SJCRH30 (cell line): ENCODE results near the gene DNMBP. TPM values are rescaled to one million over a fixed set of nuclear protein-coding genes. Genes with fewer than 3 reads are reported as not detected.

ENCODE experiments used
- DNase-seq, 2 experiments: peaks; one replicate each; pipeline ENCODE4 v3.0.0-alpha.2; 2015 to 2020
- H3K27ac ChIP-seq: fragments of 250-450 bp; sonication (Bioruptor Pico); 2 replicates; pipeline ENCODE4 v1.5.1; 2020; ENCODE audit warnings: mild to moderate bottlenecking, moderate library complexity
- H3K27me3 ChIP-seq: fragments of 250-450 bp; sonication (Bioruptor Pico); 2 replicates; pipeline ENCODE4 v1.5.1; 2020; ENCODE audit warnings: mild to moderate bottlenecking, moderate library complexity
- H3K36me3 ChIP-seq: fragments of 250-450 bp; sonication (Bioruptor Pico); 2 replicates; pipeline ENCODE4 v1.5.1; 2020; ENCODE audit warnings: mild to moderate bottlenecking, moderate library complexity
- H3K4me1 ChIP-seq: fragments of 250-450 bp; sonication (Bioruptor Pico); 2 replicates; pipeline ENCODE4 v1.5.1; 2020; ENCODE audit warnings: mild to moderate bottlenecking, moderate library complexity
- H3K4me3 ChIP-seq: fragments of 250-450 bp; sonication (Bioruptor Pico); 2 replicates; pipeline ENCODE4 v1.5.1; 2020; ENCODE audit warnings: mild to moderate bottlenecking, moderate library complexity
- H3K9me3 ChIP-seq: fragments of 250-450 bp; sonication (Bioruptor Pico); replicated peaks from 2 replicates; pipeline ENCODE4 v1.5.1; 2020; ENCODE audit warnings: mild to moderate bottlenecking, moderate library complexity
- total RNA-seq: library from RNA; depleted of rRNA; stranded (reverse); fragments of >200 nt; shearing (Covaris generic); gene quantifications from 2 replicates; pipeline ENCODE4 v1.2.3, GENCODE V29; 2014; rRNA removed

The DNMBP gene, protein sequence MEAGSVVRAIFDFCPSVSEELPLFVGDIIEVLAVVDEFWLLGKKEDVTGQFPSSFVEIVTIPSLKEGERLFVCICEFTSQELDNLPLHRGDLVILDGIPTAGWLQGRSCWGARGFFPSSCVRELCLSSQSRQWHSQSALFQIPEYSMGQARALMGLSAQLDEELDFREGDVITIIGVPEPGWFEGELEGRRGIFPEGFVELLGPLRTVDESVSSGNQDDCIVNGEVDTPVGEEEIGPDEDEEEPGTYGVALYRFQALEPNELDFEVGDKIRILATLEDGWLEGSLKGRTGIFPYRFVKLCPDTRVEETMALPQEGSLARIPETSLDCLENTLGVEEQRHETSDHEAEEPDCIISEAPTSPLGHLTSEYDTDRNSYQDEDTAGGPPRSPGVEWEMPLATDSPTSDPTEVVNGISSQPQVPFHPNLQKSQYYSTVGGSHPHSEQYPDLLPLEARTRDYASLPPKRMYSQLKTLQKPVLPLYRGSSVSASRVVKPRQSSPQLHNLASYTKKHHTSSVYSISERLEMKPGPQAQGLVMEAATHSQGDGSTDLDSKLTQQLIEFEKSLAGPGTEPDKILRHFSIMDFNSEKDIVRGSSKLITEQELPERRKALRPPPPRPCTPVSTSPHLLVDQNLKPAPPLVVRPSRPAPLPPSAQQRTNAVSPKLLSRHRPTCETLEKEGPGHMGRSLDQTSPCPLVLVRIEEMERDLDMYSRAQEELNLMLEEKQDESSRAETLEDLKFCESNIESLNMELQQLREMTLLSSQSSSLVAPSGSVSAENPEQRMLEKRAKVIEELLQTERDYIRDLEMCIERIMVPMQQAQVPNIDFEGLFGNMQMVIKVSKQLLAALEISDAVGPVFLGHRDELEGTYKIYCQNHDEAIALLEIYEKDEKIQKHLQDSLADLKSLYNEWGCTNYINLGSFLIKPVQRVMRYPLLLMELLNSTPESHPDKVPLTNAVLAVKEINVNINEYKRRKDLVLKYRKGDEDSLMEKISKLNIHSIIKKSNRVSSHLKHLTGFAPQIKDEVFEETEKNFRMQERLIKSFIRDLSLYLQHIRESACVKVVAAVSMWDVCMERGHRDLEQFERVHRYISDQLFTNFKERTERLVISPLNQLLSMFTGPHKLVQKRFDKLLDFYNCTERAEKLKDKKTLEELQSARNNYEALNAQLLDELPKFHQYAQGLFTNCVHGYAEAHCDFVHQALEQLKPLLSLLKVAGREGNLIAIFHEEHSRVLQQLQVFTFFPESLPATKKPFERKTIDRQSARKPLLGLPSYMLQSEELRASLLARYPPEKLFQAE (N-terminal part only)
- total RNA-seq: 6.4 and 6.9 TPM in 2 replicates

GRCh38 chr10:100009793-100010676, at the start of gene DNMBP:
DNMBP (minus strand) TSS chr10:100009947; CDS start chr10:99972124, 37,823 bp downstream.
- Histone ChIP-seq H3K4me1 (peaks cover 13% of the 10 kb centered on the region), H3K4me3 (peak within 1 kb of the TSS; percentile 90), H3K9me3 (no peaks in the 10 kb centered on the region), H3K36me3 (no peaks in the 10 kb centered on the region), H3K27me3 (no peaks in the 10 kb centered on the region), H3K27ac (peak within 1 kb of the TSS; percentile 50; the same call in 1 of the 2 replicates)
- peak; percentile 82 to 88 for DNase-seq

GRCh38 chr10:100057948-100058347, 48.2 kb upstream of the DNMBP start:
- Histone ChIP-seq H3K9me3 (peaks cover 9% of the 10 kb centered on the region; the same call in 1 of the 2 replicates), H3K36me3 (no peaks in the 10 kb centered on the region), H3K4me1 (no peaks in the 10 kb centered on the region), H3K27me3 (no peaks in the 10 kb centered on the region), H3K27ac (no peak overlapping the region), H3K4me3 (no peak overlapping the region)
- DNase-seq: no peak

DNA sequence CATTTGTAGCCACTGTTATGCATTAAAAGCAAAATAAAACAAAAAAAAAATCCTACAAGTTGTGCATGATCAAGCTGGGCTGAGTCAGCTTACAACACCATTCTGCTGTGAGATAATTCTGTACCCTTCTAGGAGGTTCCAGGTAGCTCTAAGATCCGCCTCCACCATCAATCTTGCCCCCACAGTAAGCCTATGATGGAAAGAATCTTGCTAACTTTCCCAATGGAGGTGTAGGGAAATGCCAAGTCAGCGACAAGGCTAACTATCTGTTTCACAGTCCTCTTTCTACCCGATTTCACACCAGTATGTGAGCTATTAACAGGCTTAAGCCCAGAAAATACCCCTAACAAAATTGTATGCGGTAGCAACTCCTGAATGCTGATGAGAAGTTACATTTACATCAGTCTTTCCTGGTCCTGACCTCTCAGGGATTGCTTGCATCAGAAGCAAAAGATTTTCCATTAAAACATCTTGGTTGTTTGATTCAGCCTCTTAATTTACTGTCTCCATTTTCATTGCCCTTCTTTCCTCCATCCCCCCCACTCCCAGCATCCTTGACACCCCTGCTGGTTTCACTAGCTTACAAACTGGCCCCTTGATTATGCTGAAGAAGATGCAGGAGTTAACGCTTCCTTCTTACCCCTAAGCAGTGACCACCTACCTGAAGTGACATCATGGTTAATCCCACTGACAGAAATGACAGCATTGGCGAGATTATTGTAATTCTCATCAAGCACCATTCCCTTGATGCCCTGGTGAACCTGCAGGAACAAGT, 44.1 kb upstream of the DNMBP start:
- DNase-seq: no peak
- Histone ChIP-seq H3K4me1 (no peaks in the 10 kb centered on the region), H3K36me3 (no peaks in the 10 kb centered on the region), H3K27me3 (no peaks in the 10 kb centered on the region), H3K27ac (no peak overlapping the region), H3K4me3 (no peak overlapping the region), H3K9me3 (peaks cover 9% of the 10 kb centered on the region; the same call in 1 of the 2 replicates)

- DNase-seq: peak; percentile 84 to 92
- no peak overlapping the region for H3K4me3 ChIP-seq
- H3K9me3 ChIP-seq: no peaks in the 10 kb centered on the region
- H3K36me3 ChIP-seq: no peaks in the 10 kb centered on the region
- H3K4me1 ChIP-seq: no peaks in the 10 kb centered on the region; the same call in 1 of the 2 replicates
- no peak overlapping the region for H3K27ac ChIP-seq
- no peaks in the 10 kb centered on the region for H3K27me3 ChIP-seq
Observed at GRCh38 chr10:100046021-100046486, 36.3 kb upstream of the DNMBP start.

DNA sequence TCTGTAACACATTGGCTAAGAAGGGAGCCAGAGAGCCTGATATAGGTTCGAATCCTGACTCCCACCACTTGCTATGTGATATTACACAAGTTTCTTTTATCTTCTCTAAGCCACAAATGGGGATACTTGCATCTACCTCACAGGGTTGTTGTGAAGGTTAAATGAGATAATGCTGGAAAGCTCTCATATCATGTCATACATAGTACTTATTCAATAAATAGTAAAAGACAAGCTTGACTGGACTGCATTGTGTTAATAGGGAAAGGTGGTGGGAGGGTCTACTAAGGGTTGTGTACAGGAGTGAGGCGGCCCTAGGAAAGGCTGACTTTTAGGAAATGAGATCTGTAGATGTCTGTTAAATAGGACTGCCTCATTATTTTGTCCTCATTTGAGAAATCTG, 35.8 kb upstream of the DNMBP start:
- Histone ChIP-seq H3K4me1 (no peaks in the 10 kb centered on the region; the same call in 1 of the 2 replicates), H3K27me3 (no peaks in the 10 kb centered on the region), H3K27ac (no peak overlapping the region), H3K4me3 (no peak overlapping the region), H3K9me3 (no peaks in the 10 kb centered on the region), H3K36me3 (no peaks in the 10 kb centered on the region)
- no peak for DNase-seq

- no peak overlapping the region for H3K27ac ChIP-seq
- peak; percentile 39 to 60 for DNase-seq
Observed at GRCh38 chr10:100043796-100044195, 34.0 kb upstream of the DNMBP start.

GRCh38 chr10:100043344-100043743, 33.6 kb upstream of the DNMBP start:
- Histone ChIP-seq H3K27ac (no peak overlapping the region), H3K9me3 (no peaks in the 10 kb centered on the region), H3K4me3 (no peak overlapping the region), H3K4me1 (no peaks in the 10 kb centered on the region; the same call in 1 of the 2 replicates), H3K36me3 (no peaks in the 10 kb centered on the region), H3K27me3 (no peaks in the 10 kb centered on the region)
- DNase-seq: no peak

More at GRCh38 chr10:100043796-100044195, 34.0 kb upstream of the DNMBP start:
- Histone ChIP-seq H3K36me3 (no peaks in the 10 kb centered on the region), H3K9me3 (no peaks in the 10 kb centered on the region), H3K27me3 (no peaks in the 10 kb centered on the region), H3K4me1 (no peaks in the 10 kb centered on the region; the same call in 1 of the 2 replicates), H3K4me3 (no peak overlapping the region)

GRCh38 chr10:100041306-100042002, 31.7 kb upstream of the DNMBP start:
- Histone ChIP-seq H3K4me3 (no peak overlapping the region), H3K36me3 (no peaks in the 10 kb centered on the region), H3K27ac (no peak overlapping the region), H3K9me3 (no peaks in the 10 kb centered on the region), H3K4me1 (no peaks in the 10 kb centered on the region; the same call in 1 of the 2 replicates), H3K27me3 (no peaks in the 10 kb centered on the region)
- DNase-seq: no peak

- H3K27me3 ChIP-seq: no peaks in the 10 kb centered on the region
- no peak overlapping the region for H3K4me3 ChIP-seq
- H3K27ac ChIP-seq: no peak overlapping the region
- peaks cover 7% of the 10 kb centered on the region for H3K4me1 ChIP-seq
- no peaks in the 10 kb centered on the region for H3K36me3 ChIP-seq
- no peak for DNase-seq
- no peaks in the 10 kb centered on the region for H3K9me3 ChIP-seq
Observed at GRCh38 chr10:100038561-100039071, 28.9 kb upstream of the DNMBP start.

- no peak overlapping the region for H3K4me3 ChIP-seq
- H3K36me3 ChIP-seq: no peaks in the 10 kb centered on the region
- H3K27me3 ChIP-seq: no peaks in the 10 kb centered on the region
- no peaks in the 10 kb centered on the region for H3K9me3 ChIP-seq
- peaks cover 7% of the 10 kb centered on the region for H3K4me1 ChIP-seq
- no peak overlapping the region for H3K27ac ChIP-seq
- DNase-seq: no peak
Observed at GRCh38 chr10:100037758-100038315, 28.1 kb upstream of the DNMBP start.

DNA sequence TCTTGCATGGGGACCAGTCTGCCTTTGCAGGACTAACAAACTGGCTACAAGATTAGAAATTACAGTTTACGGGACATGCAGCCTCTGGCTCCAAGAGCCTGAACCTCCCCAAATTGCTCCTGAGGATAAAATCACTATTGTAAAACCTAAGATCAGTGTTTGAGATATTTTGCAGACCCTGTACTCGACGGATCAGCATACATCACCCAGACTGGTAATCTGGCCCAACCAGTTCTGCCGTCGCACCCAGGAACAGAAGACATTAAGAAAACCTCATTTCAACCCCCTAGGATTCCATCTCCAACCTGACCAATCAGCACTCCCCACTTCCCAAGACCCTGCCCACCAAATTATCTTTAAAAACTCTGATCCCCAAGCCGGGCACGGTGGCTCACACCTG, 27.1 kb upstream of the DNMBP start:
- peaks cover 7% of the 10 kb centered on the region for H3K4me1 ChIP-seq
- DNase-seq: no peak
- H3K36me3 ChIP-seq: no peaks in the 10 kb centered on the region
- H3K4me3 ChIP-seq: no peak overlapping the region
- H3K27ac ChIP-seq: no peak overlapping the region
- H3K27me3 ChIP-seq: no peaks in the 10 kb centered on the region
- no peaks in the 10 kb centered on the region for H3K9me3 ChIP-seq
